Left ventricle myocardium inferior (tissue), 1 donor: ENCODE results near the gene DKC1. TPM values are rescaled to one million over a fixed set of nuclear protein-coding genes. Genes with fewer than 3 reads are reported as not detected.

Experiments
- DNase-seq: peaks from one replicate; pipeline ENCODE4 v3.0.0-alpha.2; 2020
- H3K27ac ChIP-seq: fragments of 200-600 bp; replicated peaks from 2 replicates; pipeline ENCODE4 v1.8.0; 2021
- H3K27me3 ChIP-seq: fragments of 200-600 bp; 2 replicates; pipeline ENCODE4 v1.8.0; 2021; ENCODE audit warnings: low read depth
- H3K36me3 ChIP-seq: fragments of 200-600 bp; 2 replicates; pipeline ENCODE4 v1.8.0; 2021
- H3K4me1 ChIP-seq: fragments of 200-600 bp; 2 replicates; pipeline ENCODE4 v1.8.0; 2021
- H3K4me3 ChIP-seq: fragments of 200-600 bp; 2 replicates; pipeline ENCODE4 v1.8.0; 2021; ENCODE audit warnings: mild to moderate bottlenecking, moderate library complexity
- H3K9me3 ChIP-seq: fragments of 200-600 bp; replicated peaks from 2 replicates; pipeline ENCODE4 v1.8.0; 2021
- CTCF ChIP-seq: fragments of 200-600 bp; IDR thresholded peaks from 2 replicates; pipeline ENCODE4 v1.8.0; 2021; ENCODE audit warnings: antibody characterized with exemption, mild to moderate bottlenecking, borderline replicate concordance
- intact Hi-C: fragments of 100-400 bp; cut with micrococcal nuclease; formaldehyde crosslinking; loops from one replicate; pipeline ENCODE4 v1.11.0; 2022
- long read RNA-seq: library from polyadenylated mRNA; unstranded; transcript quantifications from one replicate; pipeline ENCODE4 v2.0.0, GENCODE V29; 2021
- total RNA-seq: library from RNA; stranded (reverse); fragmentation: NEBNext Ultra II Directional; extraction: Animal tissue kit (Norgen Biotek cat#: 25700); gene quantifications from one replicate; pipeline ENCODE4 v1.2.1, GENCODE V29; 2021
- donor health status: DM: no; HTN: yes; CAD: no; lungs with severe emphysema.

Gene DKC1
- total RNA-seq, result 18.0 TPM
- long read RNA-seq, transcript DKC1-201 (15 exons, 2,577 nt), result major isoform, 41 of 45 reads
- long read RNA-seq, partial matches to known transcripts, result 1 of 45 reads
- long read RNA-seq, other reads (novel, unspliced or antisense), result 3 of 45 reads

GRCh38 chrX:154762537-154763296 lies at the start of gene DKC1:
DKC1 (plus strand) TSS chrX:154762864; CDS start chrX:154762966, 102 bp downstream.
- peak; percentile 95 for DNase-seq
- intact Hi-C loops, result no loop called here
- Histone ChIP-seq H3K36me3 (peaks cover 21% of the 10 kb centered on the region), H3K27ac (peak within 1 kb of the TSS; percentile 86), H3K4me1 (peaks cover 24% of the 10 kb centered on the region), H3K27me3 (no peaks in the 10 kb centered on the region), H3K9me3 (no peaks in the 10 kb centered on the region), H3K4me3 (peak within 1 kb of the TSS; percentile 82)
- TF ChIP-seq CTCF, result peak; percentile 31

GRCh38 chrX:154714925-154715324 lies 47.7 kb upstream of the DKC1 start:
- DNase-seq, result no peak
- Histone ChIP-seq H3K9me3 (no peaks in the 10 kb centered on the region), H3K4me3 (no peak overlapping the region), H3K27me3 (no peaks in the 10 kb centered on the region), H3K36me3 (peaks cover 33% of the 10 kb centered on the region), H3K27ac (peak overlapping the region; percentile 4), H3K4me1 (peaks cover 66% of the 10 kb centered on the region)
- peak; percentile 78 for TF ChIP-seq CTCF
- intact Hi-C loops, result no loop called here

- H3K27ac ChIP-seq, result no peak overlapping the region
Observed at GRCh38 chrX:154715825-154716224, 46.8 kb upstream of the DKC1 start.

GRCh38 chrX:154717824-154718223 lies 44.8 kb upstream of the DKC1 start:
- DNase-seq, result no peak
- Histone ChIP-seq H3K36me3 (peaks cover 9% of the 10 kb centered on the region), H3K27me3 (no peaks in the 10 kb centered on the region), H3K9me3 (no peaks in the 10 kb centered on the region), H3K4me1 (peaks cover 68% of the 10 kb centered on the region), H3K4me3 (no peak overlapping the region), H3K27ac (peak overlapping the region; percentile 43)
- intact Hi-C loops, result no loop called here
- no peak for TF ChIP-seq CTCF

More at GRCh38 chrX:154715825-154716224, 46.8 kb upstream of the DKC1 start:
- Histone ChIP-seq H3K36me3 (peaks cover 29% of the 10 kb centered on the region), H3K4me1 (peaks cover 67% of the 10 kb centered on the region), H3K9me3 (no peaks in the 10 kb centered on the region), H3K4me3 (no peak overlapping the region), H3K27me3 (no peaks in the 10 kb centered on the region)
- no peak for TF ChIP-seq CTCF
- no peak for DNase-seq
- intact Hi-C loops, result no loop called here

GRCh38 chrX:154718616-154719015 lies 44.0 kb upstream of the DKC1 start:
- peaks cover 6% of the 10 kb centered on the region for H3K36me3 ChIP-seq
- H3K9me3 ChIP-seq, result no peaks in the 10 kb centered on the region
- intact Hi-C loops, result no loop called here
- no peaks in the 10 kb centered on the region for H3K27me3 ChIP-seq
- peaks cover 66% of the 10 kb centered on the region for H3K4me1 ChIP-seq
- no peak overlapping the region for H3K4me3 ChIP-seq
- peak overlapping the region; percentile 43 for H3K27ac ChIP-seq
- no peak for TF ChIP-seq CTCF
- DNase-seq, result no peak
